B cell (primary cell): ENCODE results near the gene SLC38A5. TPM values are rescaled to one million over a fixed set of nuclear protein-coding genes. Genes with fewer than 3 reads are reported as not detected.

Experiments used
- ATAC-seq: fragments of 200-7000 bp; cut with Tn5 transposase; one replicate; pipeline ENCODE4 v1.10.0; 2021; ENCODE audit warnings: low read depth, mild to moderate bottlenecking, moderate number of reproducible peaks, moderate library complexity
- CTCF ChIA-PET: fragments of 350-600 bp; sonication (Branson Sonifier 250); formaldehyde crosslinking; loops from one replicate; lab custom pipeline; 2021; ENCODE audit warnings: antibody characterized with exemption, inconsistent platforms; lab: Charles Lee
- POLR2A ChIA-PET: fragments of 350-600 bp; sonication (Branson Sonifier 250); formaldehyde crosslinking; loops from one replicate; lab custom pipeline; 2021; ENCODE audit warnings: antibody characterized with exemption; lab: Charles Lee
- DNase-seq: peaks from one replicate; pipeline ENCODE4 v3.0.0; 2013
- H2AFZ ChIP-seq: 2 replicates; pipeline ENCODE4 v1.6.1; 2012; ENCODE audit warnings: mild to moderate bottlenecking, low read depth, low read length; ENCODE audit not compliant: insufficient read depth, poor library complexity, severe bottlenecking
- H3K27ac ChIP-seq, 2 donors: 1 replicate in 1 of 2; 2 replicates in 1 of 2; pipeline ENCODE4 v1.5.1; 2012 to 2013; ENCODE audit warnings: low read length in 2 of 2, mild to moderate bottlenecking in 2 of 2, moderate library complexity in 1 of 2
- H3K27me3 ChIP-seq, 4 experiments: fragments of 200-600 bp in 1 of 4; sonication (generic) in 1 of 4; replicated peaks in 1 of 4; 1 replicate in 2 of 4; 2 replicates in 2 of 4; pipeline versions ENCODE4 v1.6.1 to v1.7.0; 2013 to 2016; ENCODE audit warnings: low read length in 3 of 4, mild to moderate bottlenecking in 2 of 4, mixed read lengths in 1 of 4, moderate library complexity in 1 of 4; ENCODE audit not compliant: insufficient read depth in 4 of 4, control insufficient read depth in 3 of 4; ENCODE audit errors: control extremely low read depth in 1 of 4
- H3K36me3 ChIP-seq, 2 experiments: replicated peaks in 1 of 2; 1 replicate in 1 of 2; 2 replicates in 1 of 2; pipeline versions ENCODE4 v1.6.1 to v1.7.1; 2013; ENCODE audit warnings: low read length in 1 of 2; ENCODE audit not compliant: insufficient read depth in 2 of 2, control insufficient read depth in 1 of 2; ENCODE audit errors: control extremely low read depth in 1 of 2, extremely low read depth in 1 of 2
- H3K4me1 ChIP-seq, 2 donors: fragments of 200-600 bp in 1 of 2; sonication (generic) in 1 of 2; 1 replicate in 1 of 2; 2 replicates in 1 of 2; pipeline versions ENCODE4 v1.5.1 to v1.6.1; 2013 to 2017; ENCODE audit warnings: low read length in 2 of 2; ENCODE audit not compliant: control insufficient read depth in 2 of 2, insufficient read depth in 2 of 2
- H3K4me2 ChIP-seq: replicated peaks from 2 replicates; pipeline ENCODE3; 2012; ENCODE audit warnings: mild to moderate bottlenecking, low read depth, low read length; ENCODE audit not compliant: poor library complexity, severe bottlenecking
- H3K4me3 ChIP-seq, 5 experiments: fragments of 200-600 bp in 1 of 5; sonication (generic) in 1 of 5; 1 replicate in 3 of 5; 2 replicates in 2 of 5; pipeline versions ENCODE4 v1.5.1 to v1.7.0; 2011 to 2016; ENCODE audit warnings: low read length in 4 of 5, mild to moderate bottlenecking in 4 of 5, low read depth in 2 of 5, control low read depth in 1 of 5, moderate library complexity in 1 of 5; ENCODE audit not compliant: insufficient read depth in 1 of 5; ENCODE audit errors: control extremely low read depth in 1 of 5, extremely low read depth in 1 of 5
- H3K79me2 ChIP-seq: fragments of 200-600 bp; sonication (generic); one replicate; pipeline ENCODE4 v1.6.0; 2016; ENCODE audit warnings: low read length; ENCODE audit not compliant: control insufficient read depth, insufficient read depth
- H3K9ac ChIP-seq: fragments of 200-600 bp; sonication (generic); 2 replicates; pipeline ENCODE4 v1.6.1; 2017; ENCODE audit warnings: mild to moderate bottlenecking, low read length, moderate library complexity
- H3K9me3 ChIP-seq, 3 donors: one replicate each; pipeline versions ENCODE4 v1.6.1 to v1.7.1; 2013; ENCODE audit warnings: low read length in 2 of 3; ENCODE audit not compliant: control insufficient read depth in 2 of 3, insufficient read depth in 1 of 3; ENCODE audit errors: control extremely low read depth in 1 of 3
- H4K20me1 ChIP-seq: 2 replicates; pipeline ENCODE4 v1.6.0; 2012; ENCODE audit warnings: mild to moderate bottlenecking, low read length; ENCODE audit not compliant: insufficient read depth, control insufficient read depth, poor library complexity, severe bottlenecking
- H3K27ac Mint-ChIP-seq: one replicate; pipeline ENCODE4 v1.8.0; 2021; ENCODE audit warnings: mixed read lengths
- H3K27me3 Mint-ChIP-seq: one replicate; pipeline ENCODE4 v1.8.0; 2021; ENCODE audit warnings: mixed read lengths
- H3K4me1 Mint-ChIP-seq: one replicate; pipeline ENCODE4 v1.8.0; 2021; ENCODE audit warnings: mixed read lengths
- H3K4me3 Mint-ChIP-seq: one replicate; pipeline ENCODE4 v1.8.0; 2021; ENCODE audit warnings: mixed read lengths
- H3K9me3 Mint-ChIP-seq: one replicate; pipeline ENCODE4 v1.8.0; 2022; ENCODE audit warnings: mixed read lengths; ENCODE audit not compliant: insufficient read depth
- EZH2 ChIP-seq: IDR thresholded peaks from 2 replicates; pipeline ENCODE4 v1.6.1; 2012; ENCODE audit warnings: borderline replicate concordance, low read depth, mild to moderate bottlenecking, moderate library complexity, low read length; ENCODE audit not compliant: insufficient read depth, poor library complexity, severe bottlenecking
- WGBS: methylation state at CpG from one replicate; pipeline ENCODE4 v1.1.5; 2013; ENCODE audit warnings: missing lambda C conversion rate; ENCODE audit not compliant: insufficient coverage; 5-methylcytosine and 5-hydroxymethylcytosine counted together
- intact Hi-C: fragments of 100-400 bp; cut with micrococcal nuclease; formaldehyde crosslinking; loops from one replicate; pipeline ENCODE4 v1.10.0; 2022
- polyA plus RNA-seq: library from polyadenylated mRNA; depleted of rRNA; stranded (reverse); fragments of >200 nt; gene quantifications from 2 replicates; pipeline ENCODE4 v1.2.3, GENCODE V29; 2012
- total RNA-seq, 2 donors: library from RNA; stranded (reverse); fragments of 120-200 nt in 1 of 2; gene quantifications; 1 replicate in 1 of 2; 2 replicates in 1 of 2; pipeline versions ENCODE4 v1.2.3 to v1.2.4, GENCODE V29; 2013 to 2022
- TF ChIP-seq, protein P1 (sequence below): fragments of 200-600 bp; IDR thresholded peaks from one replicate; pipeline ENCODE4 v1.8.0; 2022; ENCODE audit warnings: antibody characterized with exemption, mild to moderate bottlenecking

Gene SLC38A5
- total and polyA plus RNA-seq, 2 donors (not counting 1 experiment from before 2014, with no cell fraction given), result 14.8 to 21.6 TPM

- H3K4me3 Mint-ChIP-seq, result no peak overlapping the region
- no peak for TF ChIP-seq EZH2
- TF ChIP-seq, protein P1, sequence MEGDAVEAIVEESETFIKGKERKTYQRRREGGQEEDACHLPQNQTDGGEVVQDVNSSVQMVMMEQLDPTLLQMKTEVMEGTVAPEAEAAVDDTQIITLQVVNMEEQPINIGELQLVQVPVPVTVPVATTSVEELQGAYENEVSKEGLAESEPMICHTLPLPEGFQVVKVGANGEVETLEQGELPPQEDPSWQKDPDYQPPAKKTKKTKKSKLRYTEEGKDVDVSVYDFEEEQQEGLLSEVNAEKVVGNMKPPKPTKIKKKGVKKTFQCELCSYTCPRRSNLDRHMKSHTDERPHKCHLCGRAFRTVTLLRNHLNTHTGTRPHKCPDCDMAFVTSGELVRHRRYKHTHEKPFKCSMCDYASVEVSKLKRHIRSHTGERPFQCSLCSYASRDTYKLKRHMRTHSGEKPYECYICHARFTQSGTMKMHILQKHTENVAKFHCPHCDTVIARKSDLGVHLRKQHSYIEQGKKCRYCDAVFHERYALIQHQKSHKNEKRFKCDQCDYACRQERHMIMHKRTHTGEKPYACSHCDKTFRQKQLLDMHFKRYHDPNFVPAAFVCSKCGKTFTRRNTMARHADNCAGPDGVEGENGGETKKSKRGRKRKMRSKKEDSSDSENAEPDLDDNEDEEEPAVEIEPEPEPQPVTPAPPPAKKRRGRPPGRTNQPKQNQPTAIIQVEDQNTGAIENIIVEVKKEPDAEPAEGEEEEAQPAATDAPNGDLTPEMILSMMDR, result no peak
- no peaks in the 10 kb centered on the region for H3K9me3 Mint-ChIP-seq
- H4K20me1 ChIP-seq, result no peaks in the 10 kb centered on the region
- intact Hi-C loops, result no loop called here
- H2AFZ ChIP-seq, result no peak overlapping the region
- no peaks in the 10 kb centered on the region for H3K27me3 Mint-ChIP-seq
- ChIA-PET POLR2A (no interaction called here), CTCF (no interaction called here)
- H3K4me1 ChIP-seq, result no peaks in the 10 kb centered on the region
- DNase-seq (no peak), ATAC-seq (no peak)
- H3K27ac Mint-ChIP-seq, result no peak overlapping the region
- H3K79me2 ChIP-seq, result no peaks in the 10 kb centered on the region
- H3K4me3 ChIP-seq, result no peak overlapping the region
- no peaks in the 10 kb centered on the region for H3K27me3 ChIP-seq
- no peaks in the 10 kb centered on the region for H3K4me1 Mint-ChIP-seq
- no peak overlapping the region for H3K9ac ChIP-seq
- H3K27ac ChIP-seq, result no peak overlapping the region
- no peaks in the 10 kb centered on the region for H3K9me3 ChIP-seq
- 98% methylated on average over 5 of the region's 6 CpGs for WGBS
- no peaks in the 10 kb centered on the region for H3K36me3 ChIP-seq
- no peak overlapping the region for H3K4me2 ChIP-seq
These were observed 11.3 kb downstream of the SLC38A5 start for GRCh38 chrX:48458711-48459110.

GRCh38 chrX:48456628-48457331 lies 13.3 kb downstream of the SLC38A5 start:
- H4K20me1 ChIP-seq, result no peaks in the 10 kb centered on the region
- no peak overlapping the region for H2AFZ ChIP-seq
- no peak for TF ChIP-seq EZH2
- TF ChIP-seq, protein P1, result no peak
- no peaks in the 10 kb centered on the region for H3K27me3 Mint-ChIP-seq
- H3K4me1 Mint-ChIP-seq, result no peaks in the 10 kb centered on the region
- no peak overlapping the region for H3K4me3 Mint-ChIP-seq
- H3K4me3 ChIP-seq, result no peak overlapping the region
- H3K27ac ChIP-seq, result no peak overlapping the region
- DNase-seq, result no peak
- intact Hi-C loops, result no loop called here
- no peaks in the 10 kb centered on the region for H3K27me3 ChIP-seq
- ATAC-seq, result no peak
- ChIA-PET CTCF (no interaction called here), POLR2A (no interaction called here)
- WGBS, result no CpG with 5 or more reads among the region's 6 CpGs
- H3K36me3 ChIP-seq, result no peaks in the 10 kb centered on the region
- no peak overlapping the region for H3K4me2 ChIP-seq
- no peaks in the 10 kb centered on the region for H3K9me3 ChIP-seq
- H3K27ac Mint-ChIP-seq, result no peak overlapping the region
- no peaks in the 10 kb centered on the region for H3K4me1 ChIP-seq
- H3K9ac ChIP-seq, result no peak overlapping the region
- H3K9me3 Mint-ChIP-seq, result no peaks in the 10 kb centered on the region
- no peaks in the 10 kb centered on the region for H3K79me2 ChIP-seq
